ENCODE measurements around the gene ACO1.

ACO1 gene

DNA sequence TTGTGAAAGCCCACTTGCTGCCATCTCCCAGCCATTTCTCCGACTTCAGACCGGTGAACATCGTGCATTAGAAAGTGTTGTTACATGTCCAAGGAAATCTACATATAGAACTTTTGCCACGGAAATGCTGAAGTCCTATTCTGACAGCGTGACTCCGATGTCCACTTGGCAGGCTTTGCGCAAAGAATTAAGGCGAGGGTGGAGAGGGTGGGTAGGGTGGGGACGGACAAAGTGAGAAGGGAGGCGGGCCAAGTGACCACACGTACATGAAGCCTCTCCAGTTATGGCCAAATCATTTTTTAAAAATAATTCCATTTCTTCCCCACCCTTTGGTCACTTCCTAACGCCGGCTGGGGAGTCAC, 460 bp upstream of the ACO1 start:
- DNase-seq = no peak

DNA sequence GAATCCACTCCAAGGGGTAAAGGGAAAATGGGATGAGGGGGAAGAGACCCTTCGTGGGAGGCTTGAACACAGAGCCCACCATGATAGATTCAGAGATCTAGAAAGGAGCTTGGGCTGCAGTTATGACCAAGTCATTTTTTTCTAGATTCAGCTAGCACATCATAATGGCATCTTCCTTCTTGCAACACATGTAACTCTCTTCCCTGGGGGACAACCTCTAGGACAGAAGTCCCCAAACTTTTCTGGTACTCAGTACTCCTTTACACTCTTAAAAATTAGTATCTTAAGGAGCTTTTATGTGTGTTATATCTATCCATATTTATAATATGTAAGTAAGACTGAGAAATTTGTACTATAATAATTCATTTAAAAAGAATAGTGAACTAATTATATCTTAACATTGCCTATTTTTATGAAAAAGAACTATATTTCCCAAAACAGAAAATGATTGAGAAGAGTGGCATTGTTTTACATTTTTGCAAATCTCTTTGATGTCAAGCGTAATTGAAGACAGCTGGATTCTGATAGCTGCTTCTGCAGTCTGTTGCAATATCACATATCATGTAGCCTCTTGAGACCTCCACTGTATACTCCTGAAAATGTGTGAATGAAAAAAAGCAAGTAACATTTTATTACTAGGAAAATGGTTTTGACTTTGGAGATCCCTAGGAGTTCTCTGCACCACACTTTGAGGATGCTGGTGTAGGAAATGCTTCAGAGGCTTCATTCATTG, 875 bp downstream of the ACO1 start:
- DNase-seq = no peak

DNA sequence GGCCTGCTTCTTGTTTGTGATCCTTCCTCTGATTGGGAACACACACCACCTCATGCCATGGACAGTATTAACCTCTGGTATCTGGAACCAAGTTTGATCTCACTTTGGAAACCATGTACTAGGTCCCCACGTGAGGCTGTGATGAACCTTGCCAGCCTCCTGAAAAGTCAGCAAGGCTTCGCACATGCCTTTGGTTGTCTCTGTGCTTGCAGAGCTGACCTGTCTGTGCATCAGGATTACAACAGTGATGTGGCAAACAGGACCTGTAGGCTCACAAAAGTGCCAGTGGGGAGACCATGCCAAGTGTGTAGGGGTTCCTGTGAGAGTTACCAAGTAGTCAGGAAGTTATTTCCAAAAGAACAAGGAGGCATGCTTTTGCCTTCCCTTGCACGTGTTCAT, 1.4 kb downstream of the ACO1 start:
- no peak for DNase-seq

DNA sequence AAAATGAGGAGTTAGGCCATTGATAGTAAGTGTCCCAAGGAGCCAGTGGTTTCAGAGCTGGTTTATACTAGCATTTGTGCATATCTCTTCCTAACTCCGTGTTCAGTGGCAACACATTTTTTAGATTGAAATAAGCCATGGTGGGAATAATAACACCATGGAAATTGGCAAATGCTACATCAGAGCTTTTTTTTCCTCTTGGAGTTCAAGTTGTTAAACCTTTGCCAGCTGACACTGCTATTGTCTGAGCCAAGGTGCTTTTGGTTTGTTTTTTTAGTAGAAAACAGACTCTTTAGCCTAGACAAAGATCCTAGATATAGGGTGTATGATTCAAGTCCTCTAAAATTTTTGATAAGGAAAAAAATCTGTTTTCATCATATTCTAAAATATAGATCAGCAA, 2.8 kb downstream of the ACO1 start:
- DNase-seq = no peak

DNA sequence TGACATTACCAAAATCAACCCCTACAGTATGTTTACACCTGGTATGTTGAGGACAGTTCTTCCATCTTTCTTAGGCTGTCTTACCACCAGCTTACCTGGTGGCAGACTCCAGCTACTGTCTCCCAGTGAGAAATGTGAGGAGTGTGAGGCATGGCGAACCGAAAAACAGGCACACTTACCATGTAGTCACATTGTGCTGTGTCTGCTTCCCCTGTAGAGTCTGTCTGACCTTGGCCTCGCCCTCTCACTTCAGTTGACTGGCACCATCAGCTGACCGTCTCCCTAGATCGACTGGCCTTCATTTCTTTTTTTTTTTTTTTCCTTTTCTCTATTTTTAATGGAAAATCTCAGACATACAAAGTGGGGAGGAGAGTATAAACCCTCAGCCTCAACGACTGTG, 4.9 kb downstream of the ACO1 start:
- DNase-seq = no peak

DNA sequence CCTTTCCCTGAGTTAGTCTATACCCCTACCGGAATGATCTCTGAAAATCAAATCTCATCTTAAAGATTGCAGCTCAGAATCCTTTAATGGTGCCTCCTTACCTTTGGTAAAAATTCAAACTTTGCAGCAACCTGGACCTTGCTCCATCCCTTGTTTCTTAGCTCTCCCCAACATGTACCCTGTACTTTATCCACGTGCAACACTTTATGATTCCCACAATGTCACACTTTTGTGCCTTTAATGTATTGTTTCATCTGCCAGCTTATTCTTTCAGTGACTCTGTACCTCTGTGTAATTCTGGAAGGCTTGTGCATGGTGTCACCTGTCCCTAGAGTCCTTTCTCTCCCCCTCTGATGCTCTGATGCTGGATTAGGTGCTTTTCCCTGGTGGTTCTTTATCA, 9.5 kb downstream of the ACO1 start:
- no peak for DNase-seq

DNA sequence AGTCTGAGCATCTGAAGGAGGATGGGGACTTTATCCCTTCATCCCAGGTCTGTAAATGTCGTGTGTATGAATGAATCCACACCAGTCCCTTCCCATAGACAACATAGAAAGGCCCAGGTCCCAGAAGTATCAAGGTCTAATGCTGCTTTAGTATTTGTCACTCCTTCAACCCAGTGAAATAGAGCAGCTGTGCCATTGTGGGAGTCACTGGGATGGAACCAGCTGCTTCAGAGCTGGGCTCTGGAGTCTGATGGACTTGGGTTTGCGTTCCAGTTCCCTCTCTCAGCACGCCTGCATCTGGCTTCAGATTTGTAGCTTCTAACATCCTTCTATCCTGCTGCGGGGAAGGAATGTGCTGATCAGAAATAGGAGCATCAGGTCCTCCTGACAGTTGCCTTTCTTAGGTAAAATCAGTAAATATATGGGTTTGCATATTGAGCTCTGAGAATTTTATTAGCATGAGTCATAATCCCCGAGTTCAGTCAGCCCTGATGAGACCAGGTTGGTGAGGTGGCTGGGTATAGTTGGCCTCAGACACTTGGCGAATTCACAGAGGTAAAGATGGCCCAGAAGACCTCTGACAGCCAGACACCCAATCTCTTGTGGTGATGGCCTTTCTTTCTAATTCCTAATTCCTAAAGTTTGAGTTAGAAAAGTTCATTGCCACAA, 10.1 kb downstream of the ACO1 start:
- no peak for DNase-seq

DNA sequence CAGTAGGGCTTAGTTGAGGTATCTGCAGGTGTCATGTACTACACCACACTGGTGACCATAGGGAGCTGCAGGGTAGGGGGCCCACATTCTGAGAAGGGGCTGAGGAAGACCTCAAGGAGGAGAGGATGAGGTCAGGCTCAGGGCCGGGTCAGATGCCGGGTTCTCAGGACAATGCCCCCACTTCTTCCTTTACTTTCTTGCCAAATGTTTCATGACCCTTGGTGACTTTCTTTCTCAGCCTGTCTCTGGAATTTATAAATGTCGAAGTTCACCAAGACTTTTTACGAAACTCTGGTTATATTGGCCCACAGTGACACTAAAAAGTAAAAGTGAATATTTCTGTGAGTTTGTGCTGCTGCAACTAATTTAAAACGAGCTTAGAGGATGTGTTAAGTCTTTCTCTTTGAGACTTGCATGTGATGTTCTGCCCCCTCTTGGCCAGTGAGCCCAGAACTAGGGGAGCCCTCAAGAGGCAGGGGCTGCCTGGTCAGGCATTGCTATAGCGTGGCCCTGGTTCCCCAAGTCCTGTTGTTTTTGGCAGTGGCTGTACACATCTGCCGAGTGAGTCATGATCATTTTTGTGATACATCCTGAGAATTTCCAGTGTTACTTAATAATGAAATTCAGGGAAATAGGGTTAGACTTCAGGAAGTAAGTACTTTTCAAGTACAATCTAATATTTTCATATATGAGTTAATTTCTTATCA, 11.2 kb downstream of the ACO1 start:
- no peak for DNase-seq

DNA sequence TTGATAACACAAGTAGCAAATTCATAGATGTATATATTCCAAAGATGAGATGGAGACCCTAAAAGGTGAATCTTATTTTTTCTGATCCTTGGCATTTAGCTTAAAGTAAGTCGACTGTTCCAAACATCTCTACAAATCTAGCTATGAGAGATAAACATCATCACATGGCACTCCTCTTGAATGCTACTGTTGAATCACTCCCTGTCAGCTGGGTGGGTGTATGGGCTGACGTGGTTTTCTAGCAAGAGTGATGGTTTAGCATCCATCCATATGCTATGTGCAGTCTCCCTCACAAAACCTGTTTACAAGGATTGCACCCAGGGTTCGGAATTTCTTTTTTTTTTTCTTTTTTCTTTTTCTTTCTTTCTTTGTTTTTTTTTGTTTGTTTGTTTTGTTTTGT, 13.8 kb downstream of the ACO1 start:
- no peak for DNase-seq

DNA sequence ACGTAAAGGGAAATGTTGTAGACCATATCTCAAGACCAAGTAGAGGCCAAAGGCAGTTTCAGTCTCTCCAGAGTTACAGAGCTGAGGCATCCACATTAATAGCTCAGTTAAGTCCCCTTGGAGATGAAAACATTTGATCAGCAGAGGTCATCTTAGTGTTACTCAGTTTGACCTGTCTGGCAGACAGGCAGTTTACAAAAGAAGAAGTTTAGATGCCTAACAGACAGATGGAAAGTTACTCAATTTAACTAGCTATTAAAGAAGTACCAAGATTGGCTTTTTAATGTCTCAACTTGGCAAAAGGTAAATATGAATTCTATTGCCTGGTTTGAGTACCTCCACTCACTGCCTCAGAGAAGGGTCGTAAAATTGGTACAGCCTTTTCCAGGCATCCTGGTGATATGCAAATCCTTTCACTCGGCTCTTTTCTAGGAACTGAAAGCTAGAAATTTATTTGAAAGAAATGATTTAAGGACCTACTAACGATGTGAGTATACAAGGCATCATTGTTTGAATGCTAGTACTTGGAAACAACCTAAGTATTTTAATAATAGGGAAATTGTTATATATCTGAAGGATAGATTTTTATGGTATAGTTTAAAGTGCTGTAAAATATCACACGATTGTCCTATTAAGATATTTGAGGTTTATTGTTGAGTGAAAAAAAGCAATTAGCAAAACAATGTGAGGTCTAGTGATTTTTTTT, 14.8 kb downstream of the ACO1 start:
- DNase-seq = no peak

DNA sequence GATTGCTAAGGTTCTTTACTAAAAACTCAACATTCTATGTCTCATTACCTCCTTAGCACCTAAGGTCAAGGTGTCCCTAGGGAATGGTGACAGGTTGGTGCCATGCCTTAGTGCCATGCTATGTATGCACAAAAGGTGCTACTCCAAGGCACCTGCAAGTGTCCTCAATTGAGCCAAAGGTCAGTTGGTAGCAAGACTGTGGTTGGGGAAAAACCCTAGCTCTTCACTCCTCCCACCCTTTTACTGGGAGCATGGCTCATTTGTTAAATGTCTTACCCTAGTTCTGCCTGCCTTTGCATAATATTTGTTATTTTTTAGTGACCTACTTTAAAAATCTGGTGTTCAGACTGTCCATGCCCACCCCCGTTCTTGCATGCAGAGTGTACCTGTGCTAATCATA, 17.0 kb downstream of the ACO1 start:
- DNase-seq = no peak

DNA sequence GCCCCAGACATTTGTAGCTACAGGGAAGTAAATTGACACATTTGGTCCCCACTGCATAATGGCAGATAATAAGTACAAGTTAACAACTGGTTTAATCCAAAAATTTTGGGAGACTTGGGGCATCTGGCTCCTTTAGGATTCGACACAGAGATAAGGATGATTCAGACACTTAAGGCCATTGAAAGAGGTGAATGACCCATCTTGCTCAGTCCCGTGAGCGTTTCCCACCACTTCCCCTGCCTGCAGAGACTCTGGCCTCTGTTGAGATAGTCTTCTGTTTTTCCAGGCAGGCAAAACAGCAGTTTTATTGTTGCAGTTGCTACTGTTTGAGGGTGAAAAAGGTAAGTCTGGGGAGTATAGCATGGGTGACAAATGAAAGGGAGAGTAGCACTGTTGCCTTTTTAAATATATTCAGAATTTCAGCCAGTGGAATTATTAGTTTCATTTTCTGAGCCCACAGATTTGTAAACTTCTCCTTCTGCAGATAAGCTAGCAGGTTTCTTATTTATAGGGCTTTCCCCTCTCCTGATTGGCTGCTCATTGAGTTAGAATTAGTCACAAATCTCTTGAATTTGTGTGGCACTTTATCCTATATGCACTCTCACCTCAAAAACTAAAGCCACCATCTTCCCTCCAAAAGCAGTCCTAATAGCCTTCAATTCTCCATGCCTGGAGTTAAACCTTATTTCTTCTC, 19.3 kb downstream of the ACO1 start:
- DNase-seq = no peak

DNA sequence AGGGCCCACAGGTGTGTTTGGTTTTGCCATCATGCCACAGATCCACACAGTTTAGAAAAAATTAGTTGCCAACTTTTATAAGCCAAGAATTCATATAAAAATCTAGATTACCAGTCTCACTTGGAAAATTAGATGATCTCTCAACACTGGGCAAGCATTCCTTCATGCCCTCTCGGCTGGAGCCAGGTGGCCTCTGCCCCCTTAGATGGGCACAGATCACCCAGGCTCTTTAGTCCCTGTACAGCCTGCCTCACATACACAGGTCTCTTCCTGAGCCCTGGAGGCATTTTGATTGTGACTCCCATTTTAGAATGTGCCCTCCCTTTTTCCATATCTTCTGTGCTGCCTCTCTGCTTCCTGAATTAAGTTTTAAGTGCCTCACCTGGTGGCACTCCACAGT, 20.0 kb downstream of the ACO1 start:
- no peak for DNase-seq

DNA sequence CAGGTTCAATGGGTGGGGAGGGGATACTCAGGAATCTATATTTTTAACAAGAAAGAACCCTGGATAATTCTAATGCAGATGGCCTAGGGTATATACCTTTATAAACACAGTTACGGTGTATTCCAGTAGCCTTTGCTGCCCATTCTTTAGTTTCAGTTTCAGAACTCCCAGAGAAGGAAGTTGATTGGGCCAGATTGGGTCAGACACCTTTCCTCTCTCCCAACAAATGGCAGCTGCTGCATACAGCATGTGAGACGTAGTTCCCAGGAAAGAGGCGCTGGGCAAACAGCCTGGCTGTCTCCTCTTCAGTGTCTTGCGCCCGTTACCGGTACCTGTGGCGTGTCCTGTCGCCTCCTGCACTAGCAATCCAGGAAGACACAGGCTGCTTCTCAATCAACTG, 20.4 kb downstream of the ACO1 start:
- no peak for DNase-seq

DNA sequence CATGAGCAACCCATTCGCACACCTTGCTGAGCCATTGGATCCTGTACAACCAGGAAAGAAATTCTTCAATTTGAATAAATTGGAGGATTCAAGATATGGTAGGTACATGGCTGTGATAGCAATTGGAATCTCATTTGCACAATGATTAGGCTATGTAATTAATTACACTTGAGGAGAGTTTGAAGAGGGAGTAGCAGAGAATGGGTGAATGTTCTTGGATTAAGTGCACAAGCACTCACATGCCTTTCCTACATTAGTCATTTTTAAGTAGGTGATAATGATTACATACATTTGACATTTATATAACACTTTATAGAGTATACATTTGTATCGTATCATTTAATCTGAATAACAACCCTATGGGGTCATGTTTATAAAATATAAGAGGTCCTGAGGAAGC, 21.1 kb downstream of the ACO1 start:
- no peak for DNase-seq

DNA sequence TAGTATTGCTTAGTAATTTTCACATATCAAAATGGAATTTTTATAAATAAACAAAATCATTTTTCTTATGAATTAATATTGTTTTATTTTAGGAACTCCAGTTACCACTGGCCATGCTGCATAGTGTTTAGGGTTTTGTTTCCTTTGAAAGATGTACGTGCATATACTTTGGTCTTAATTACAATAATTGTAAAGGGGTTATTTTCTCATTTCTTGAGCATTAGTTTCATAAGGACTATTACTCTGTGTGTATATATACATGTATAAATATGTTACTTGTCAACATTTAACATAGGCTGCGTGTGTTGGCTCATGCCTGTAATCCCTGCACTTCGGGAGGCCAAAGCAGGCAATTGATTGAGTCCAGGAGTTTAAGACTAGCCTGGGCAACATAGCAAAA, 21.6 kb downstream of the ACO1 start:
- DNase-seq = no peak

DNA sequence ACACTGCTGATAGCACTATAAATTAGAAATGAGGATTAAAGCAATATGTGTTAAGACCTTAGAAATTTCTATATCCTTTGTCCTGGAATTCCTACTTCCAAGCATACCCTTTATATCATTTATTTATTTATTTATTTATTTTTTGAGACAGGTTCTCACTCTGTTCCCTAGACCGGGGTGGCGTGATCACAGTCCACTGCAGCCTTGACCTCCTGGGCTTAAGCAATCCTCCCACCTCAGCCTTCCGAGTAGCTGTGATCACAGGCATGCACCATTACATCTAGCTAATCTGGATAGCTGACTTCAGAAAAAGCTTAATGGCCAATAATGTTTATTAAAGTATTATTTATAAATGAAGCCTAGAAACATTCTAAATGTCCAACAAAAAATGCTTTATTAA, 27.3 kb downstream of the ACO1 start:
- no peak for DNase-seq

DNA sequence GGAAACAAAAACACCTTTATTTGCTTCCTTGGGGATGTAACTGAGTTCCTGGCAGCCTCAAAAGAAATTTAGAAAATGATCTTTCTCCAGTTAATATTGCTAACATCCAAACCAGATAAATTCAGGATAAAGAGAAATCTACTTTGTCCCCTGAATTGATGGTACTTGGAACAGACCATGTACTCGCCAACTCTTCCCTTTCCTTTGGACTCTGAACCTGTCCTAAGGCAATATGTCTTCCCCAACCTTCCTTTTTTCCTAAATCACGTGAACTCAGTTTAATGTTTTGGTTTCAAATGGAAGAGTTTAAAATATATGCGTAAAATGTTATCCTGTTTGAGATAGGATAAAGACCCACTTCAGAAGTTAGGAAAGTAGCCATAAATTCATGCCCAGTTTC, 28.0 kb downstream of the ACO1 start:
- no peak for DNase-seq

DNA sequence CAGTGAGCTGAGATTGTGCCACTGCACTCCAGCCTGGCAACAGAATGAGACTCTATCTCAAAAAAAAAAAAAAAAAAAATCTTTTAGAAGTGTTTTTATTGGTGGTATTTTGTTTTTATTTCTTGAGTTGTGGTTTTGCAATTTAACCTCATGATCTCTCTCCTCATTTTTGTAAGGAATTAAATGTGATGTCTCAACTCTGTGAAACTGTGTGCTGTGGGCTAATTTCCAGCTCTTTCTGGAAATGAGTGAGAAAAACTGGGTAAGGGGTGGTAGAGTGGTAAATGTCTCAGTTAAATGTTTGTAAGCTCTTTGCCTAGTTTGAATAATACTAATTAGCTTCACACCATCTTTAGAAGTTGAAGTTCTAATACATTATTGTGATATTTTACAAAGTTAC, 29.0 kb downstream of the ACO1 start:
- no peak for DNase-seq

DNA sequence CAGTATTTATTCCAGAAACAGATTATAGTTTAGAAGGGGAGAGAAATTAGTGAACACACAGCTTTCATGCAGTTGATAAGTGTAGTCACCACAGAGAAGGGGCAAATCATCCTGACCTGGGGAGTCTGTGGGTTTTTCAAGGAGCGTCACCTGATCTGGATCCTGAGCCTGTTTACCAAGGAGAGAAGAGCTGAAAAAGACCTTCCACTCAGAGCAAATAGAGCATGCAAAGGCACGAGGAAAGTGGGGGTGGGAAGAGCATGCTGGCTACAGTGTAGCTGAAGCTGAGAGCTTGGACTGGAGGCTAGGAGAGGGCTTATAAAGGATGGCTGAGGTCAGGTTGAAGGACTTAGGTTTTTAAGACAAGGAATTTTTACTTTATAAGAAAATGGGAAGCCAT, 30.4 kb downstream of the ACO1 start:
- DNase-seq = no peak

DNA sequence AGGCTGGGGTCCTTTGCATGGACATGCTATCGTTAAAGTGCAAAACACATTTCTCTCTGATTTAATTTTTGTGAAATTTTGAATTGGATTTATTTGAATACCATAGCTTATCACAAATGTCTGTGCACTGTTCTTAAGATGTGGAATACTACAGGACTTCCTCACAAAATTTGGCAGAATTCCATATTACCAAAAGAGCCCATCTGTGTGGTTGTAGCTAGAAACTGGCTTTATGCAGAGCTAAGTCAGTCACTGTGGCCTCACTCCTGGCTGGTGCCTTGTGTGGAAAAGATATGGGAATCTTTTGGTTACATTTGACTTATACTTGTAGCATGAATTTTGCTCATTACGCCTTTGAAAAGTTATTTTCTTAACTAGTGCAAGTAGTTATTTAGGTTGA, 35.5 kb downstream of the ACO1 start:
- DNase-seq = no peak

DNA sequence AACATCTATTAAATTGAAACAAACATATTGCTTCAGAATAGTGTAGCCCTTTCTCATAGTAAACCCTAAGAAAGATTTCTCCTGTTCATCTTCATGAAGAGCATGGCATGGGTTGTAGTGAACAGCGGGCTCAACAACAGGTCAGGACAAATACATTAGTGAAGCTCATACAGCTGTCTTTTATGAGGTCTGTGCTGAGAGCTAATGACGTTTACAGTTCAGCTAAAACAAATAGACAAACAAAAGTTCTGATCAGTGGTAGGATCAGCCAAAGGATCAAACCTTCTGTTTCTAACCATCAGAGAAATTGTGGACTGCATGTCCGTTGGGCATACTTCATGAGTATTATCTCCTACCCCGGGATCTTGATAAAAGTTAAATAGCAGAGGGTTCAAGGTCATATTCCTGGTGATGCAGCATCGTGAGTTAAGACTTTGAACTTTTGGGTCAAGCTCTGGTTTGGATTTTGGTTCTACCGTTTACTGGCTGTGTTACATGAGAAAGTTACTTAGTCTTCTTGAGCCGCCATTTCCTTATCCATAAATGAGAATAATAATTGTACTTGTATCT, 37.9 kb downstream of the ACO1 start:
- no peak for DNase-seq

DNA sequence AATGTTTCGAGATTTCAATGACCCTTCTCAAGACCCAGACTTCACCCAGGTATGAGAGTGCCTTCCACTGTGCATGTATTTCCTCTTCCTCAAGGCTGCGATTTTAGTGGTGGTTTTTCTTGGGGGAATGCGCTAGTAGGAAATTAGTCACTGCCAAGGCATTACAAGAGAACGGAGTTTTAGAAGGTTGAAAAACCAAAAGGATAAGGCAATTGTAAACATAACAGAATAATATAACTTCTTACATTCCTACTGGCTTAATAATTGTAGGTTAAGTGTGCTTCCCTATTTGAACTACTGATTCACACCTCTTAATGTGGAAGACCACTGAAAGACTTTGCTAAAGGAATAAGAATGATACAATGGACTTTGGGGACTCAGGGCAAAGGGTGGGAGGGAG, 38.9 kb downstream of the ACO1 start:
- DNase-seq = no peak

Measured in activated effector memory CD4-positive, alpha-beta T cell treated with Interleukin-2 at 50 U/mL for 16 hours (primary cell).